Activated CD8-positive, alpha-beta memory T cell treated with anti-CD3 and anti-CD28 coated beads, Interleukin-2, amount 50 U/mL, for 48 hours (primary cell): ENCODE results near the gene XKR7.

Experiments
- DNase-seq: peaks from one replicate; pipeline ENCODE4 v3.0.0-alpha.2; 2020

XKR7 gene

DNA sequence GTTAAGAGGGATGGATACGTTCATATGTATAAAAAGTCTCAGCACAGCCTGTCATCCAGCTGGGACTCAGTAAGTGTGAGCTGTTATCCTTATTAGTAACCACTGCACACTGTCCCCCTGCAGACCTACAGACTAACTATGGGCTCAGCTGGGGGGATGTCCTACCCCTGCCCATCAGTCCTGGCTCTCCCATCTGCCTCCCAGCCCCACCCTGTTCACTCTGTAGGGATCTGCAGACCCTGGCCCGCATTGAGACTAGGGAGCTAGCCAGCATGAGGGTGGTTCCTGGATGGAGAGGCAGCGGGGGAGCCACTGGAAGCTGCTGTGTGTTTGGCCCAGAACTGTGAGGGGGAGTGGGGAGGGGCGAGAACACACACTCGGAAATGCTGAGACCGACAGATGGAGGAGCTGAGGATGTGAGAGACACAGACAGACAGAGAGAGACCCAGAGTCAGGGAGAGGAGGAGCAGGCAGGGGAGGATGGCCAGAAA lies 17.1 kb downstream of the XKR7 start:
- DNase-seq: no peak

DNA sequence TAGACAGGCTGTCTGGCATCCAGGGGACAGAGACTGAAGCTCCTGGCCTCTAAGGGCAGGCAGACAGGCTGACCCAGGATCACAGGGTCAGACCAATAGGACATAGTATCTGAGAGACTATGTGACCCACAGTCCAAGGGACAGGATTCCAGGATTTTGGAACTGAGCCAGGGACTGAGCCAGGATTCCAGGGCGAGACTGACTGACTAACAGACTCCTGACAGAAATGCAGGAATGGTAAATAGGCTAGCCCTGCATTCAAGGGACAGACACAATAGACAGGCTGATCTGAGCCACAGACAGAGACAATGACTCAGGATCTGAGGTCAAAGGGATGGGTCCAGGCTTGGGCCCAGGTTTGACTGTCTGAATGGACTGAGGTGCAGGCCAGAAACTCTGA lies 19.8 kb downstream of the XKR7 start:
- DNase-seq: no peak

DNA sequence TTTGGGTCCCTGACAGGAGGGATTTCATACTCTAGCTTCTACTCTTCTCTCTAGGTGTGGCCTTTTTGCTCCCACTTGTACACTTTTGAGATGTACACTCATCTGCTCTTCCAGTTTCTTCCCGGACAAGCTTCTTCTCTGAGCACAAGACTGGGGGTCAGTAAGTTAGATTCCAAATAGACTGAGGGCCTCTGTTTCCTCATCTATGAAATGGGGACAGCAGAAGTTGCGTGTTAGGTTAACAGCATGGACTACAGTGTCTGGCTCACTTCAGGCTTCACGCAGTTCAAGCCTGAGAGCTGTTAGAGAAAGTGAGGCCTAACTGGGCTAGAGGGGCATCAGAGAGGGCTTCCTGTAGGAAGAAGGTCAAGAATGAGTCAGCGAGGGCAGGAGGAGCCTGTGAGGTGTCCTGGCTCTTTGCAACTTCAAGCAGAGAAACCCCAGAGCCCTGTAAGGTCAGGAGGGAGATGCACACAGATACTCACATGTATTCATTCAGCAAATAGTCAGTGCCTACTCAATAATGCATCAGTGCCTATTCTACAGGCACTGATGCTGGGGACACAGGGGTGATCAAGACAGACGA lies 20.6 kb downstream of the XKR7 start:
- DNase-seq: no peak

DNA sequence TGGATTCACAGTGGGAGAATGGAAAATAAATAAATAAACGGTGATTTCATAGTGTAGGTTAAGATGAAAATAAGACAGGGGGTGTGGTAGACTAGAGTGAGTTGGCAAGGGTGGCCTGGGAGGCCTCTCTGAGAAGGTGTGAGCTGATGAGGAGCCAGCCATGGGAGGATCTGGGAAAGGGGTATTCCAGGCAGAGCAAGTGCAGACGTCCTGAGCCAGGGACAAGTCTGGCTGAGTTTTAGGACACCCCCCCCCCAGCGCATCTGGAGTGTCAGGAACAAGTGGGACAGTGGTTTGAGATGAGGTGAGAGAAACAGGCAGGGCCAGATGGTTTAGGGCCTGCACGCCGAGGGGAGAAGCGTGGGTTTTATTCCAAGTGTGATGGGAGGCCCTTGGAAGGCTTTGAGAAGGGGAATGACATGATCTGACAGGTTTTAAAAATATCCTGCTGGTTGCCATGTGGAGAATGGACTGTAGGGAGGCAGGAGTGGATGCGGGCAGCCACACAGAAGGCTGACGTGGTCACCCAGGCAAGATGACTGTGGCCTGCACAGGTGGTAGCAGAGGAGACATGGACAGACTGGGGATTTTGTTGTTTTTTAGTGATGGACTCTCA lies 21.2 kb downstream of the XKR7 start:
- DNase-seq: no peak

DNA sequence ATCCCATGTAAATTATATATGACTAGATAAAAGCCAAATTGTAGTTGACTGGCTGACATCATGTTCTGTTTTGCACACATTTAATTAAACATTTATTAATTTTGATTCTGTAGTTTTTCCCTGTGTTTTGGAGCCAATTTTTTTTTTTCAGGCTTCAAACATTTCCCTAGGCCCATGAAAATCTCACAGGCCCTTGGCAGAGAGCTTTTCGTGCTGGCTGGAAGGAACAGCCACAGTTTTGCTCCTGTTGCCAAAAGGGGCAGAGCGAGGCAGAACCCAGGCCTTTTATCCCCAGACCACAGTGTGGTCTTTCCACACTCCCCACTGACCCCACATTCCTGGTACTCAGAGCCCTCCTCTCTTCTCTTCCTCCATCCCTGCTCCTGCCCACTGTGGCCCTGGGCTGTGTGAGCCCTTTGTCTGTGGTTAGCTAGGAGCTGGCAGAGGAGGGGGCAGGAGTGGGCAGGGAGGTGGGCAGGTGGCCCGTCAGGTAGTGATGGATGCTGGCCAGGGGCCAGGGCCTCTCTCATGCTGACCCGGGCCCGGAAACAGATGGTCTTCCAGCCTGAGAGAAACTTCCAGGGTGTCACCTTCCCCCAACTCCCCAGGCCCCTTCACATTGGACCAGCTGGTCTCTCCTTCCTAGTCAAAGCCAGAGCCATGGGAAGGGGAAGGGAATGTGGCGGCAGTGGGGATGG lies 22.8 kb downstream of the XKR7 start:
- DNase-seq: no peak

GRCh38 chr20:31991339-31991705 lies 23.4 kb downstream of the XKR7 start:
- no peak for DNase-seq

- no peak for DNase-seq
These were observed 24.1 kb downstream of the XKR7 start for GRCh38 chr20:31992086-31992485.

- DNase-seq: no peak
These were observed 29.0 kb downstream of the XKR7 start for GRCh38 chr20:31996996-31997395.

DNA sequence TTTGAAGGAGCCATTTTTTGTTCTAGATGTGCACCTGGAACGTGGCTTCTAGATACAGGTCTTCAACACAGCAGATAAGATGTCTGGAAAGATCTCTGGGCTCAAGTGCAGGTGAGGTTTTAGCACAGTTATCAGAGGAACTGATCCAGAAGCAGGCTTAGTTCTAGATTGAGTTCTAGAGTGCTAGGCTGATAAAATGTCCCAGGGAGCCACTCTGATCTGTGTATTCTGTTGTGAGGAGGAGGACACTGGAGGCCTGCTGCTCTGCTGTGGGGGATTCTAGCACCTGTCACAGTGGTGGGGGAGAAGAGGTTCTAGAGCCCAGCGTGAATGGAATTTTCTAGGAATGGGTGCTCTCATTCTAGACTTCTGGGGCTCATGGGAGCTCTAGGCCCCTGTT lies 30.3 kb downstream of the XKR7 start:
- DNase-seq: no peak

DNA sequence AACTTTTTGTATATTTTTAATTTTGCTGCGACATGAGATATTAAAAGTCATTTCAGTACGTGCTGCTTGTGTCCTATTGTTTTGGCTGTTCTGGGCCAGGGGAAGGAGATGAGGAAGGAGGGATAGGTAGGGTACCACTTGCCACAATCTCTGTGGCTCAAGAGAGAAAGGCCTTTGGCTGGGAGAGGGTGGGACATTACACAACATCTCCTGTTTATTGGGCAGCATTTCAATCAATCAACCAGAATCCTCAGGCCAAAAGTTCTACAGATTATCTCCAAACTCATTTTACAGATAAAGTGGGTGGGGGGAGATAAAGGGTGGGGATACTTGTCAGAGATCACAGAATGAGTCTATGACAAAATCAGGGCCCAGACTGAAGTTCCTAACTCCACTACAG lies 35.4 kb downstream of the XKR7 start:
- DNase-seq: no peak

DNA sequence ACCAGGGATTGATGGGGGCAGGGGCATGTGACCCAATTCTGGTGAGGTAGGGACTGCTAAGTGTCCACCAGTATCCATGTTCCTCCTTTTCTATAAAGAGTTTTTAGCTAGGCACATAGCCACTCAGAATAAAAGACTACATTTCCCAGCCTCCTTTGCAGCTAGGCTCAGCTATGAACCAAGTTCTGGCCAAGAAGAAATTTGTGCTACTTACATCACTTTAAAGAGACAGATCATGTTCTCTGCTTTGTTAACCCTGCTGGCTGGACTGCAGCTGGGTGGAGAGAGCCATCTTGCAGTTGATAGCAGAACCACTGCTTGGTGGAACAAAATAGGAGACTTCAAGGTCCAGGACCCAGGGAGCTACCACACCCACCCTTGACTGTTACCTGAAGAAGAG lies 37.0 kb downstream of the XKR7 start:
- DNase-seq: no peak

- DNase-seq: no peak
These were observed 38.1 kb downstream of the XKR7 start for GRCh38 chr20:32006053-32006452.

- DNase-seq: no peak
These were observed 39.2 kb downstream of the XKR7 start for GRCh38 chr20:32006841-32007786.

- DNase-seq: no peak
These were observed 40.1 kb downstream of the XKR7 start for GRCh38 chr20:32007787-32008616.

- no peak for DNase-seq
These were observed 41.6 kb downstream of the XKR7 start for GRCh38 chr20:32009564-32009963.

- DNase-seq: no peak
These were observed 42.1 kb downstream of the XKR7 start, which contains the start of gene CCM2L for GRCh38 chr20:32010101-32010500. Gene CCM2L (plus strand): TSS chr20:32010438. CDS start chr20:32010455, 17 bp downstream.

DNA sequence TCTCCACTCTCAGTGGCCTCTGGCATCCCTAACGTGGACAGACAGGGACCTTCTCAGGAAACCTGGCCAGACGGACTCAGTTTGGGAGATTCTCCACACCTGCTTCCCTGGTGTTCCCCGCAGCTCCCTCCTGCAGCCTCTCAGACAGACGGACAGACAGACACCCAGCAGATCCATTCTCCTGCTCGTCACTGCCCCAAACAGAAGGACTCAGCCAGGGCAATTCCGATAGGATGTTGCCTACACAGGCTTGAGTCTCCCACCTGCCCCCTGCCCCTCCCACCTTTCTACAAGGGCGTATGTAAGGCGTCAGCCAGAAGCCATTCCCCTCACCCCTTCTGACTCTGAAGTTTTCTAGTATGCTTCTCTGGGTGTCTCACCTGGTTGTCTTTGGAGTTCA lies 42.7 kb downstream of the XKR7 start:
- DNase-seq: no peak

GRCh38 chr20:32012159-32012688 lies 44.3 kb downstream of the XKR7 start:
- no peak for DNase-seq

- no peak for DNase-seq
These were observed 45.4 kb downstream of the XKR7 start for GRCh38 chr20:32013326-32013725.

DNA sequence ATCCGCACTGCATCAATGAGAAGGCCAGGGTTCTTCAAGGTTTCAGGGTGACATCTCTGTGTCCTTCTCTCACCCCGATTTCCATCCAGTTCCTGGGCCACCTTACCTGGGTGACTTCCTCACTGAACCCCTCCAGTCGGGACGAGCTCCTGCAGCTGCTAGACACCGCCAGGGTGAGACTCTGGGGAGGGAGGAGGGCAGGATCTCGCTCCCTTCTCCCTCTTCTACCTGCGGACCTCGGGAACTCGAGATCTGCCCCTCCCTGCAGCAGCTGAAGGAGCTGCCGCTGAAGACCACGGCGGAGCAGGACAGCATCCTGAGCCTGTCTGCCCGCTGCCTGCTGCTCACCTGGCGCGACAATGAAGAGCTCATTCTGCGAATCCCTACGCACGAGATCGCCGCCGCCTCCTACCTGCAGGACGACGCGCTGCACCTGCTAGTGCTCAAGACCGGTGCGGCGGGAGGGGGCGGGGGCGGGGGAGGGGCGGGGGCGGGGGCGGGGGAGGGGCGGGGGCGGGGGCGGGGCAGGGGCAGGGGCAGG lies 49.8 kb downstream of the XKR7 start:
- DNase-seq: no peak

- peak; percentile 71 for DNase-seq
These were observed 50.6 kb downstream of the XKR7 start for GRCh38 chr20:32018269-32019155.
